GM12891 (cell line): ENCODE results near the gene ADRA1B.

Experiments used
- PAX5 ChIP-seq: IDR thresholded peaks from 2 replicates; pipeline ENCODE4 v1.6.1; 2011; ENCODE audit warnings: low read length, moderate library complexity, mild to moderate bottlenecking; ENCODE audit not compliant: insufficient read depth, severe bottlenecking
- POLR2A ChIP-seq: IDR thresholded peaks from 2 replicates; pipeline ENCODE4 v1.6.1; 2011; ENCODE audit warnings: low read depth, low read length, control low read depth
- POLR2AphosphoS5 ChIP-seq: IDR thresholded peaks from 2 replicates; pipeline ENCODE4 v1.6.1; 2011; ENCODE audit warnings: low read depth, low read length, control low read depth
- POU2F2 ChIP-seq: IDR thresholded peaks from 2 replicates; pipeline ENCODE4 v1.6.1; 2011; ENCODE audit warnings: low read depth, mild to moderate bottlenecking, control low read depth, low read length, moderate library complexity
- SPI1 ChIP-seq: IDR thresholded peaks from 2 replicates; pipeline ENCODE4 v1.6.1; 2011; ENCODE audit warnings: low read depth, low read length, control low read depth
- TAF1 ChIP-seq: IDR thresholded peaks from 2 replicates; pipeline ENCODE4 v1.6.1; 2011; ENCODE audit warnings: low read depth, low read length, control low read depth

- no peak for TF ChIP-seq POLR2A
- TF ChIP-seq POLR2AphosphoS5: no peak
- TF ChIP-seq POU2F2: no peak
- TF ChIP-seq SPI1: no peak
- no peak for TF ChIP-seq TAF1
- no peak for TF ChIP-seq PAX5
These were observed 23.1 kb upstream of the ADRA1B start for GRCh38 chr5:159893040-159893695.
